ENCODE results near the gene KANK4.

DNA sequence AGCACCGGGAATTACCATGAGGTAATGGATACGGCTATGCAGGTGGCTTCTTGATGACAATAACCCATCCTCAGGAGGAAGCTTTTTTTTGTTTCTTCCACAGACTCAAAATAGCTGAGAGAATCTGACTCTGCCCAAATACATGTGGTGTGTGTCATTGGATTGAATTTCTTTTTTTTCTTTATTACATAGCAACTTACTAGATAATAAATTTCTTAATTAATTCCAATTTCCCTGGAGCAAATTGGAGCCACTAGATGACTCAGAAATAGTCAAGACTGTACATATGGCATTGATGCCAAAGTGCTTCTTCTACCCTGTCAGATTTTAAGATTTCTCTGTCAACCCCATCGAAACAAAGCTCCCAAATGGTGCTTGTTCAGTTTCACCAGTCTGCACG, 81.9 kb downstream of the KANK4 start:
- TF ChIP-seq YY1 (IDR thresholded peaks at IDR 0.05; ENCODE audit: low read depth) (no peak), TAF1 (IDR thresholded peaks at IDR 0.05; ENCODE audit: low read depth) (no peak), CEBPB (IDR thresholded peaks at IDR 0.05) (no peak), EGR1 (IDR thresholded peaks at IDR 0.05) (no peak)
